ENCODE data around the gene MED20.
A peak's percentile ranks its signal among the peaks of the same experiment; 100 is the strongest.

Gene MED20

DNA sequence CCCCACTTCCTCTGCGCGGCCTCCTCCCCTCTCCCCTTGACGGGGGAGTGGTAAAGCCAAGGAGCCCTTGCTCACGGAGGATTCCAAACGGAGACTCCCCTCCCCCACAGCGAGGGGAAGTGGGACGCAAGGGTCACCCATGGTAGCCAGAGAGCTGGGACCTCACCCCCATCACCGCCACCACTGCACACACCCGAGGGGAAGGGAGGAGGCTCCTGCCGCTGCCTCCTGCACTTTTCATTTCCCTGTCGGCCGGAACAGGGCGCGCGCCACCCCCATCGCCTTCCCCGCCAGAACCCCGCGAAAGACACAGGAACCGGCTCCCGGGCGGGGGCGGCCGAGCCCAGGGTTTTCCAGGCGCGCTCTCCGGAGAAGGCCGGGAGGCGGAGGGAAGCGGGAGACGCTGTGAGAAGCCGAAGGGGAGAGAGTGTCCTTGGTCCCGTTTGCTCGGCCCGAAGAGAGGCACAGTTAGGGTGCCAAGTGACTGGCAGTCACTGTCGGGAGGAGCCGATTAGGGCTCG, 19.9 kb upstream of the MED20 start:
- peak; percentile 15 for DNase-seq

GRCh38 chr6:41939848-41940758, 19.2 kb upstream of the MED20 start:
- DNase-seq: peak; percentile 67

GRCh38 chr6:41939176-41939847, 18.4 kb upstream of the MED20 start:
- peak; percentile 48 for DNase-seq

DNA sequence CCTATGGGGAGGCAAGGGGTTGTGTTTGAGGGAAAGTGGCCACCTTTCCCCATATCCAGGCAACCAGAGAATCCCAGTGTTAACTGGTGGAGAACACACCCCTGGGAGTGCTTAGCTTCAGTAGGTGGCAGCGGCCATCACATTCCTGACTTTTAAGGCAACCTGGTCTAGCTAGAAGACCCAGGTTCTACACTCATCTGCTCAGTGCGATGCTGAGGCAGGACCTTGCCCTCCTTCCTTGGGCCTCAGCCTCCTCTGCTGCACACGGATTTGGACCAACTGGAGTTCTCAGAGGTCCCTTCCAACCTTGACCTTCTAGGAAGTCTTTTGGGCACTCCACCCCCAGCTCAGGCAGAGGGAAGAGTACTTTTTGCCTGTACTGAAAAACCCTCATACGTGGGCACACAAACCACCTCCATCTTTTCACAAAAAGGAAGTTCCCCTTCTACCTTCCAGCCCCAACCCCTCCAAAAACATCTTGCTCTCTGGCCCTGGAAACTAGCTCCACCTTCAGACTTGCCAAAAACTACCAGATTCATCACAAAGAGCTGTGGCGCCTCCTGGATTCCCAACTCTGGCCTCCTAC, 17.7 kb upstream of the MED20 start:
- DNase-seq: no peak

- no peak for DNase-seq
Observed at GRCh38 chr6:41937861-41938574, 17.1 kb upstream of the MED20 start.

DNA sequence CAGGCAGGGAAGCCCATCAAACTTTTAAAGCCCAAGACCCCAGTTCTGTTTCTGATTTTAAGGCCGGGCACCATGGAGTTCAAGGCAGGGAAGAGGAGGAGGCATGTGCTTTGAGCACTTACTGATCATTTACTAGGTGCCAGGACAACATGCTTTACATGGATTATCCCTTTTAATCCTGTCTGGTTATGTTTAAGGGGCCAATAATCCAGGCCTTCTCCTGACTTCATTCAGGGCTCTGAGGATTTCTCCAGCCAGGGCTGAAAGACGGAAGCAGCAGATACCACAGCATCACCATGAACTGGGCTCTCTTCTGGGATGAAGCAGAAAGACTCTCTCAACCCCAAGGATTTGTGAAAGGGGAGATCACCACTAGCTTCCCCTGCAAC, 16.5 kb upstream of the MED20 start:
- no peak for DNase-seq

GRCh38 chr6:41936073-41936837, 15.3 kb upstream of the MED20 start:
- peak; percentile 81 for DNase-seq

GRCh38 chr6:41935685-41936072, 14.7 kb upstream of the MED20 start:
- DNase-seq: no peak

GRCh38 chr6:41935193-41935574, 14.2 kb upstream of the MED20 start:
- DNase-seq: no peak

DNA sequence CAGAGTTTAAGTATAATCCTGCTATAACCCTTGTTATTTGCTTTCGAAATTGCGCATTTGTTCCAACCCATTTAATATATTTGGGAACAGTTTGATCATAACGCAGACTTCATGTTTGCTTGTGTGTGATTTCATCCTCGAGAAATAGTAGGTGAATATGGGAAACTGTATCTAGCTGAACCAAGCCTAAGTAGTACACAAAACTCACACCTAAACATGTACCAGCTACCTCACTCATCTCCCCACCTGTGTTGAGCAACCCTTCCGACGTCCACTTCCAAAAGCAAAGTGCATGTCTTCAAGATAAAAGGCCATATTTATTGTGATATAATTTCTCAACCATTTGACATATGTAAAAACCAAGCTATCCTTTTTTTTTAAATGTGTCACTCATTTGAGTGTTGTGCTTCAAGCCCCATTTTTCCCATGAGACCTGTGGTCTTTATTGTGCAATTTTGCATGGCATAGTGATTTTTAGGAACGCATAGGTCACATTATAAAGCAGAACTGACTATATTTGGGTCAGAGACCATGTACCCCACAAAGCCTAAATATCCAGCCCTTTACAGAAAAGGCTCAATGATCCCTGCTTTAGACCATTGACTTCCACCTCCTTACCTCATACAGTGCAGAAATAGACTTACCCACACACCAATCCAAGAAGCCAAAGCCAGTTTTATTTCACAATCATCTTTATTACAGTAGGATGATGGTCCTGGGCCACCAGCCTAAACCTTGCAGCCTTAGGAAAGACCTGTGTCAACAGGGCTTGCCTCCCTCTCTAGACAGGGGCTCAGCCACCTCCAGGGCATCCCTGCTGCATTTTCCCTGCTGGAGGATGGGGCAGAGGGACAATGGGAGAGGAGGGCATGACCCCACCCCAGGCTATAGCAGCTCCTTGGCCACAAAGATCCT, 13.6 kb upstream of the MED20 start:
- DNase-seq: no peak

- no peak for DNase-seq
Observed at GRCh38 chr6:41932378-41932777, 11.4 kb upstream of the MED20 start.

- DNase-seq: no peak
Observed at GRCh38 chr6:41931792-41932191, 10.9 kb upstream of the MED20 start.

DNA sequence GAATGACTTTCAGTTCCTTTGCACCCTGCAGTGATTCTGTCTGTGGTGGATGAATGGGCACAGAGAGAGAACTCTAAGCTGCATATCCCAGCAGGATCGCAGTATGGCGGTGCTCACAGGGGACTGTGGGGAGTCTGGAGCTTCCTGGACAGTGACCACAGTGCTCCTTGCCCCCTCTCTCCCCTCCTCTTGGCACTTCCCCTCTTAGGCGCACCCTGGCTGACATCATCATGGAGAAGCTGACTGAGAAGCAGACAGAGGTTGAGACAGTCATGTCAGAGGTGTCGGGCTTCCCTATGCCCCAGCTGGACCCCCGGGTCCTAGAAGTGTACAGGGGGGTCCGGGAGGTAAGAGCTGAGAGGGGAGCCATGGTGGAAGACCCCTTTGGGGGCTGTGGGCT, 9.0 kb upstream of the MED20 start:
- no peak for DNase-seq

GRCh38 chr6:41927253-41927652, 6.3 kb upstream of the MED20 start:
- no peak for DNase-seq

DNA sequence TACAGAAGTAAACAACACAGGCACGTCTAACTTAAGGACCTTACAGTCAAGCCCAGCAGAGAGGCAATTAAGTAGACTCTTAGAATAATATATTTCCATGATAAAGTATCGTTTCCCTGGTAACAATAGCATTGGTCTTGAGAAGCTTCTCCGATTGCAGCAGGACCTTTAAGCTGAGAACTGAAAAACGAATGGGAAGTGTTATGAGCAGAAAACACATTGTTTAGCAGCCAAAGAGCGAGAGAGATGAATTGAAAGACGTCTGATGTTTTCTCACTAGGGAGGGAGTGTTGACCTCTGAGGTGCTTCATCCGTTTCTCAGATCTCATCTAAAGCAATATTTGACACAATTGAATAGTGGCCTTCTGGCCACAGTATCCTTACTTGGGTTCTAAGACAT, 1.2 kb upstream of the MED20 start:
- DNase-seq: no peak

GRCh38 chr6:41921712-41921998, 716 bp upstream of the MED20 start:
- DNase-seq: no peak

- DNase-seq: peak; percentile 95
Observed at GRCh38 chr6:41917528-41917927, 3.4 kb downstream of the MED20 start.

- no peak for DNase-seq
Observed at GRCh38 chr6:41914869-41915530, 5.9 kb downstream of the MED20 start.

DNA sequence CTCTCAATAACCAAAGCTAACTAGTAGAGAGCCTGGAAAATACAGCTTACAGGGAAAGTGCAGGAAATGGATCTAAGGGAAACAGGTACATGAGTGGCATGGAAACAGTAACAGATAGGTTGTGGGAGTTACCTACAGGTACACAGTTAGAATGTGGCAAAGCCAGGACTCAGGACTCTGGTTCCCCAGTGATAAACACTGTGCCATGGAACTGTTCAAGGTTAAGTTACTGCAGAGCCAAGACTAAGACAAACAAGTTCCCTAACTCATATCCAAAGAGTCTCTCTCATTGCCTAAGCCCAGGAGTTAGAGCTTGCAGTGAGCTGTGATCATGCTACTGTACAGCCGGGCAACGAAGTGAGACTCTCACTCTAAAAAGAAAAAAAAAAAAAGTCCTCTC, 6.6 kb downstream of the MED20 start:
- DNase-seq: no peak

- DNase-seq: no peak
Observed at GRCh38 chr6:41909727-41910126, 11.2 kb downstream of the MED20 start.
